C4-2B (cell line): Measurements from ENCODE around the gene RFX8.
A peak's percentile ranks its signal among the peaks of the same experiment; 100 is the strongest.

Experiments
- H3K27ac ChIP-seq: fragments of 450-650 bp; 2 replicates; pipeline ENCODE4 v1.5.1; 2017
- ZFX ChIP-seq: fragments of 450-650 bp; IDR thresholded peaks from 2 replicates; pipeline ENCODE4 v1.6.1; 2017
- TF ChIP-seq, protein P1 (sequence below): fragments of 450-650 bp; conservative IDR thresholded peaks from 2 replicates; pipeline ENCODE4 v1.5.1; 2017; ENCODE audit warnings: mild to moderate bottlenecking

The RFX8 gene

DNA sequence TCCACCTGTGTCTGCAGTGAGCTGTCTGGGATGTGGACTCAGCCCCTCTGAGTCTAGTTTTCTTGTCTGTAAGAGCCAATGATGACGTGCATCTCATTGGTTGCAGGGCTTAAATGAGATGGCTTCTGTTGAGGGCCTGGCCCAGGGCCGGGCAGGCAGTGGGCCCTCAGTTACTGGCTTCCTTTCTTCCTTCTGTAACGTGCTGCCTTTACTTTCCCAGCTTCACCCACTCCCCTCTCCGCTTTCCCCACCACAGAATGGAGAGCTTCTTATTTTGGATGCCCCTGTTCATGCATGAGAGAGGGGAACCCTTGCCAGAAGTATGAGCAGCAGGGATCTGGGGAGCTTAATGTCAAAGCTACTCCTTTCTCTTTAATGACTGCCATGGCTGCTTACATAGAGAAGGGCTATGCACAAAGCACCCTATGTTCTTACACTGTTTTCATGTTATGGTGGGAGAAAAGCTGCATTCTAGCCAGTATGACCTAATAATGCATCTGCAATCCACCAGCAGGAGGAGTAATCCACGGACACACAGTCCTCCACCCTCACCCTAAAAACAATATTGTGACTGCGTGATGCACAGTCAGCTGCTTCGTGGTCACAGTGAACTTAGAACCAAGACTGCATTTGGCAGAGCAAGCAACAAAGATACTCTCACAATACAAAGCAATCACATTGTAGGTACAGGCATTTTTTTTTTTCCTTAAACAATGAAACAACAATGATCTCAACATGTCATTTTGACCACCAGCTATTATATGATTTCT is 124.8 kb downstream of the RFX8 start:
- TF ChIP-seq ZFX = no peak
- TF ChIP-seq, protein P1, sequence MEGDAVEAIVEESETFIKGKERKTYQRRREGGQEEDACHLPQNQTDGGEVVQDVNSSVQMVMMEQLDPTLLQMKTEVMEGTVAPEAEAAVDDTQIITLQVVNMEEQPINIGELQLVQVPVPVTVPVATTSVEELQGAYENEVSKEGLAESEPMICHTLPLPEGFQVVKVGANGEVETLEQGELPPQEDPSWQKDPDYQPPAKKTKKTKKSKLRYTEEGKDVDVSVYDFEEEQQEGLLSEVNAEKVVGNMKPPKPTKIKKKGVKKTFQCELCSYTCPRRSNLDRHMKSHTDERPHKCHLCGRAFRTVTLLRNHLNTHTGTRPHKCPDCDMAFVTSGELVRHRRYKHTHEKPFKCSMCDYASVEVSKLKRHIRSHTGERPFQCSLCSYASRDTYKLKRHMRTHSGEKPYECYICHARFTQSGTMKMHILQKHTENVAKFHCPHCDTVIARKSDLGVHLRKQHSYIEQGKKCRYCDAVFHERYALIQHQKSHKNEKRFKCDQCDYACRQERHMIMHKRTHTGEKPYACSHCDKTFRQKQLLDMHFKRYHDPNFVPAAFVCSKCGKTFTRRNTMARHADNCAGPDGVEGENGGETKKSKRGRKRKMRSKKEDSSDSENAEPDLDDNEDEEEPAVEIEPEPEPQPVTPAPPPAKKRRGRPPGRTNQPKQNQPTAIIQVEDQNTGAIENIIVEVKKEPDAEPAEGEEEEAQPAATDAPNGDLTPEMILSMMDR = peak; percentile 16

DNA sequence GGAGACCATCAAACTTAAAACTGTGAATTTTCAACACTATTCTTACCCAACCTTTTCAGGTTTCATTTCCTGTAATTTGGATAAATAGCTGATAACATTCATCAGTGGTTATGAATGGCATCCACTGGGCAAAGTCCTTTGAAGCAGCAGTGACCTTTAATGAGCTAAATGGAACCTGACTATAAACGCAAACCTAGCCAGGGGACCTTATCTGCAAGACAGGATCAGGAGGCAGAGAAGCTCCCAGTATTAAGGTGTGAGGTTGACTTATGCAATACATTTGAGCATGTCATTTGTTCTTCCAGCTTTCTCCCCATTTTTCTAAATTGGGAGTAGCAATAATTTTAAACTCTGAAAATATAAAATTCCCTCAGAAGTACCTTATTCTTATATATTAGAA is 126.0 kb downstream of the RFX8 start:
- no peak overlapping the region for H3K27ac ChIP-seq
- TF ChIP-seq ZFX = no peak
- TF ChIP-seq, protein P1 = no peak

More for the DNA sequence above, 124.8 kb downstream of the RFX8 start:
- no peak overlapping the region for H3K27ac ChIP-seq
